K562 (cell line): ENCODE data around the gene LZTR1. TPM values are rescaled to one million over a fixed set of nuclear protein-coding genes. Genes with fewer than 3 reads are reported as not detected.

Experiments
- ATF1 ChIP-seq, 2 experiments: fragments of 450-650 bp in 1 of 2; IDR thresholded peaks; 2 replicates each; pipeline ENCODE4 v1.6.1; 2016; ENCODE audit warnings: missing compliant biosample characterization in 1 of 2, missing genetic modification characterization in 1 of 2
- CHAMP1 ChIP-seq: fragments of 450-650 bp; IDR thresholded peaks from 2 replicates; pipeline ENCODE4 v1.6.1; 2016; ENCODE audit warnings: mild to moderate bottlenecking
- CUX1 ChIP-seq: fragments of 200-800 bp; sonication (Bioruptor generic); IDR thresholded peaks from 2 replicates; pipeline ENCODE4 v1.6.1; 2016; ENCODE audit warnings: missing genetic modification characterization, missing compliant biosample characterization
- FOS ChIP-seq: IDR thresholded peaks from 3 replicates; pipeline ENCODE4 v1.6.1; 2011; ENCODE audit not compliant: insufficient read length; ENCODE audit errors: extremely low read depth
- GATA2 ChIP-seq: sonication (generic); formaldehyde crosslinking; IDR thresholded peaks from 2 replicates; pipeline ENCODE4 v1.4.0; 2020; ENCODE audit warnings: mild to moderate bottlenecking, missing genetic modification reagents
- MYNN ChIP-seq, 2 experiments: sonication (generic); formaldehyde crosslinking in 1 of 2; IDR thresholded peaks; 2 replicates each; pipeline versions ENCODE4 v1.5.0 to v1.6.1; 2016 to 2020; ENCODE audit warnings: antibody characterized with exemption in 1 of 2, missing genetic modification reagents in 1 of 2
- PREB ChIP-seq: sonication (generic); formaldehyde crosslinking; IDR thresholded peaks from 2 replicates; pipeline ENCODE4 v1.8.1; 2023; ENCODE audit warnings: mild to moderate bottlenecking, missing genetic modification reagents
- ZBTB40 ChIP-seq, 2 experiments: fragments of 450-650 bp in 1 of 2; sonication (generic) in 1 of 2; formaldehyde crosslinking in 1 of 2; IDR thresholded peaks; 2 replicates each; pipeline versions ENCODE4 v1.7.1 to v1.9.0; 2016 to 2022; ENCODE audit warnings: inconsistent platforms in 1 of 2, mild to moderate bottlenecking in 1 of 2, missing genetic modification reagents in 1 of 2
- polyA plus RNA-seq, 8 experiments: library from polyadenylated mRNA; depleted of rRNA in 4 of 8; stranded (reverse) in 5 of 8; unstranded in 3 of 8; fragments of >200 nt; fragmentation: Nextera tagmentation in 2 of 8; fragmentation: Illumina TruSeq in 1 of 8; extraction: Ambion mirVana in 2 of 8; extraction: Trizol in 1 of 8; gene quantifications; 2 replicates each; pipeline versions ENCODE4 v1.2.1 to v1.2.3, GENCODE V29; 2011 to 2014; ENCODE audit warnings: inconsistent platforms in 1 of 8, missing spikeins in 1 of 8
- total RNA-seq, 7 experiments: library from RNA; depleted of rRNA in 6 of 7; stranded (reverse); fragments of >200 nt in 6 of 7; fragmentation: Illumina TruSeq in 2 of 7; extraction: Trizol in 2 of 7; gene quantifications; 2 replicates each; pipeline versions ENCODE4 v1.2.1 to v1.2.3, GENCODE V29; 2011 to 2021; ENCODE audit warnings: low replicate concordance in 1 of 7

Gene LZTR1
- total and polyA plus RNA-seq, 9 of the 15 experiments (the other 6 are each of a cell fraction or from before 2014, with no cell fraction given) = 2.2 to 135 (median 63.0) TPM

- TF ChIP-seq ATF1 (CRISPR knock-in tag; IDR thresholded peaks at IDR 0.05) (no peak), ATF1 (tag; IDR thresholded peaks at IDR 0.05) (peak; percentile 98), FOS (no peak), MYNN (IDR thresholded peaks at IDR 0.05) (no peak), MYNN (CRISPR knock-in tag; IDR thresholded peaks at IDR 0.05) (no peak), GATA2 (CRISPR knock-in tag) (no peak), ZBTB40 (IDR thresholded peaks at IDR 0.05) (no peak), ZBTB40 (CRISPR knock-in tag; IDR thresholded peaks at IDR 0.05) (no peak), CHAMP1 (no peak), PREB (CRISPR knock-in tag) (no peak), CUX1 (CRISPR knock-in tag) (no peak)
These were observed 32.2 kb downstream of the LZTR1 start (continued) for GRCh38 chr22:21014202-21014725.
